Ishikawa (cell line): ENCODE data around the gene ST3GAL5.

ENCODE experiments used
- CEBPB ChIP-seq: IDR thresholded peaks from 2 replicates; pipeline ENCODE4 v1.6.1; 2012
- CREB1 ChIP-seq: IDR thresholded peaks from 2 replicates; pipeline ENCODE4 v1.6.1; 2012; ENCODE audit warnings: low read depth
- EP300 ChIP-seq: IDR thresholded peaks from 2 replicates; pipeline ENCODE4 v1.6.1; 2012; ENCODE audit warnings: borderline replicate concordance
- FOXM1 ChIP-seq: IDR thresholded peaks from 2 replicates; pipeline ENCODE4 v1.6.1; 2012; ENCODE audit warnings: low read depth, borderline replicate concordance
- NFIC ChIP-seq: IDR thresholded peaks from 2 replicates; pipeline ENCODE4 v1.6.1; 2012
- RAD21 ChIP-seq: IDR thresholded peaks from 2 replicates; pipeline ENCODE4 v1.6.1; 2012; ENCODE audit warnings: low read depth
- REST ChIP-seq: IDR thresholded peaks from 2 replicates; pipeline ENCODE4 v1.6.1; 2012; ENCODE audit warnings: low read depth, mild to moderate bottlenecking
- TAF1 ChIP-seq: IDR thresholded peaks from 2 replicates; pipeline ENCODE4 v1.6.1; 2012; ENCODE audit warnings: low read depth, mild to moderate bottlenecking
- TCF12 ChIP-seq: IDR thresholded peaks from 2 replicates; pipeline ENCODE4 v1.6.1; 2012; ENCODE audit warnings: low read depth
- TEAD4 ChIP-seq: IDR thresholded peaks from 2 replicates; pipeline ENCODE4 v1.6.1; 2012
- YY1 ChIP-seq: IDR thresholded peaks from 2 replicates; pipeline ENCODE4 v1.6.1; 2012; ENCODE audit warnings: low read depth
- ZBTB7A ChIP-seq: IDR thresholded peaks from 2 replicates; pipeline ENCODE4 v1.6.1; 2012; ENCODE audit warnings: low read depth
- TF ChIP-seq, protein P1 (sequence below): IDR thresholded peaks from 2 replicates; pipeline ENCODE4 v1.6.1; 2012
- TF ChIP-seq, protein P2 (sequence below): IDR thresholded peaks from 2 replicates; pipeline ENCODE4 v1.6.1; 2012

DNA sequence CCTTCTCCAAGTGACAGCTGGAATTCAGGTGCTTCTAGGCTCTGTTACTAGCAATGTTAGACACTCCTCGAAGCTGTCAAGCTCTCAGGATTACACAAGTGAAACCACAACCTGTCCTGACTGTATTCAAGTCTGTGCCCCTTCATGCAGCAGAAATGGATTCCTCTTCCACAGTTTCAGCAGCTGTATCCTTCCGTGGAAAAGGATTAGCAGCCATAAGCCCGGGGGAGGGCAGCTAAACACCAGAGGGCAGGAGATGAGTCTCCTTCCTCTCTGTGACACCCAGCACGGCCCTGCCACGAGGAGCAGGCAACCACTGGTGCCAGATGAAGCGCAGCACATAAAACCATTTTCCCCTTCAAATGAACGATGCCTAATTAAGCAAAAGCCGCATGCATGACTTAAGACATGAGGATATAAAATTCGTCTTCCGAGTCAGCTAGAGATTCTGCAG lies 1.2 kb downstream of the ST3GAL5 start:
- TF ChIP-seq NFIC (no peak), EP300 (no peak), TAF1 (no peak), YY1 (no peak), FOXM1 (no peak), TEAD4 (no peak), CEBPB (no peak), REST (no peak), RAD21 (no peak), ZBTB7A (no peak), CREB1 (no peak), TCF12 (no peak)
- TF ChIP-seq, protein P1, sequence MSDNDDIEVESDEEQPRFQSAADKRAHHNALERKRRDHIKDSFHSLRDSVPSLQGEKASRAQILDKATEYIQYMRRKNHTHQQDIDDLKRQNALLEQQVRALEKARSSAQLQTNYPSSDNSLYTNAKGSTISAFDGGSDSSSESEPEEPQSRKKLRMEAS: no peak
- TF ChIP-seq, protein P2, sequence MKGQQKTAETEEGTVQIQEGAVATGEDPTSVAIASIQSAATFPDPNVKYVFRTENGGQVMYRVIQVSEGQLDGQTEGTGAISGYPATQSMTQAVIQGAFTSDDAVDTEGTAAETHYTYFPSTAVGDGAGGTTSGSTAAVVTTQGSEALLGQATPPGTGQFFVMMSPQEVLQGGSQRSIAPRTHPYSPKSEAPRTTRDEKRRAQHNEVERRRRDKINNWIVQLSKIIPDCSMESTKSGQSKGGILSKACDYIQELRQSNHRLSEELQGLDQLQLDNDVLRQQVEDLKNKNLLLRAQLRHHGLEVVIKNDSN: no peak
